Stomach smooth muscle (tissue), 2 donors: Measurements from ENCODE around the gene BCL2L11.

Source experiments
- H3K27ac ChIP-seq: one replicate; pipeline ENCODE4 v1.7.0; 2013; ENCODE audit warnings: mild to moderate bottlenecking, low read length, inconsistent platforms
- H3K27me3 ChIP-seq, 2 donors: one replicate each; pipeline ENCODE4 v1.7.0; 2013; ENCODE audit warnings: low read length in 2 of 2; ENCODE audit not compliant: insufficient read depth in 2 of 2, control insufficient read depth in 1 of 2
- H3K36me3 ChIP-seq, 2 donors: one replicate each; pipeline ENCODE4 v1.7.0; 2013; ENCODE audit warnings: low read length in 2 of 2; ENCODE audit not compliant: control insufficient read depth in 2 of 2, insufficient read depth in 2 of 2
- H3K4me1 ChIP-seq: one replicate; pipeline ENCODE4 v1.7.0; 2013; ENCODE audit warnings: low read length; ENCODE audit not compliant: control insufficient read depth, insufficient read depth
- H3K4me3 ChIP-seq, 2 donors: one replicate each; pipeline ENCODE4 v1.7.0; 2013; ENCODE audit warnings: low read length in 2 of 2
- H3K9ac ChIP-seq, 2 donors: one replicate each; pipeline ENCODE4 v1.7.0; 2013; ENCODE audit warnings: low read length in 2 of 2, mild to moderate bottlenecking in 1 of 2
- H3K9me3 ChIP-seq, 2 donors: one replicate each; pipeline ENCODE4 v1.7.0; 2013; ENCODE audit warnings: low read length in 2 of 2; ENCODE audit not compliant: control insufficient read depth in 2 of 2
- donor health status: healthy.
- donor health status: Pancreatic carcinoma.

BCL2L11 gene

GRCh38 chr2:111143843-111144198, 23.1 kb downstream of the BCL2L11 start:
- H3K4me3 ChIP-seq: no peak overlapping the region
- H3K27me3 ChIP-seq: no peaks in the 10 kb centered on the region
- H3K27ac ChIP-seq: no peak overlapping the region
- no peak overlapping the region for H3K9ac ChIP-seq
- H3K9me3 ChIP-seq: no peaks in the 10 kb centered on the region
- H3K36me3 ChIP-seq: peaks cover 0 to 6% of the 10 kb centered on the region in 2 donors
- H3K4me1 ChIP-seq: no peaks in the 10 kb centered on the region

- H3K4me1 ChIP-seq: no peaks in the 10 kb centered on the region
Measured at GRCh38 chr2:111145103-111145760, 24.5 kb downstream of the BCL2L11 start.

GRCh38 chr2:111145951-111146350, 25.2 kb downstream of the BCL2L11 start:
- Histone ChIP-seq H3K36me3 (no peaks in the 10 kb centered on the region), H3K9ac (no peak overlapping the region), H3K4me1 (no peaks in the 10 kb centered on the region), H3K27me3 (no peaks in the 10 kb centered on the region), H3K4me3 (no peak overlapping the region), H3K9me3 (no peaks in the 10 kb centered on the region), H3K27ac (no peak overlapping the region)

More at GRCh38 chr2:111145103-111145760, 24.5 kb downstream of the BCL2L11 start:
- Histone ChIP-seq H3K36me3 (no peaks in the 10 kb centered on the region), H3K4me3 (no peak overlapping the region), H3K27ac (no peak overlapping the region), H3K27me3 (no peaks in the 10 kb centered on the region), H3K9ac (no peak overlapping the region), H3K9me3 (no peaks in the 10 kb centered on the region)

GRCh38 chr2:111148225-111148873, 27.6 kb downstream of the BCL2L11 start:
- no peaks in the 10 kb centered on the region for H3K9me3 ChIP-seq
- H3K27ac ChIP-seq: no peak overlapping the region
- H3K9ac ChIP-seq: no peak overlapping the region
- no peaks in the 10 kb centered on the region for H3K27me3 ChIP-seq
- H3K36me3 ChIP-seq: peaks cover 2 to 3% of the 10 kb centered on the region in 2 donors
- H3K4me3 ChIP-seq: no peak overlapping the region
- H3K4me1 ChIP-seq: no peaks in the 10 kb centered on the region

GRCh38 chr2:111148925-111149324, 28.2 kb downstream of the BCL2L11 start:
- Histone ChIP-seq H3K27ac (no peak overlapping the region), H3K4me1 (no peaks in the 10 kb centered on the region), H3K4me3 (no peak overlapping the region), H3K9ac (no peak overlapping the region), H3K36me3 (peaks cover 2 to 3% of the 10 kb centered on the region in 2 donors), H3K9me3 (no peaks in the 10 kb centered on the region), H3K27me3 (no peaks in the 10 kb centered on the region)

GRCh38 chr2:111149882-111150455, 29.3 kb downstream of the BCL2L11 start:
- H3K9ac ChIP-seq: no peak overlapping the region
- peaks cover 2 to 3% of the 10 kb centered on the region in 2 donors for H3K36me3 ChIP-seq

GRCh38 chr2:111154758-111155157, 34.0 kb downstream of the BCL2L11 start:
- Histone ChIP-seq H3K36me3 (peaks cover 2 to 5% of the 10 kb centered on the region in 2 donors), H3K4me1 (no peaks in the 10 kb centered on the region), H3K27me3 (no peaks in the 10 kb centered on the region), H3K27ac (no peak overlapping the region), H3K4me3 (no peak overlapping the region), H3K9me3 (no peaks in the 10 kb centered on the region), H3K9ac (no peak overlapping the region)

More at GRCh38 chr2:111149882-111150455, 29.3 kb downstream of the BCL2L11 start:
- Histone ChIP-seq H3K27ac (no peak overlapping the region), H3K27me3 (no peaks in the 10 kb centered on the region), H3K4me1 (no peaks in the 10 kb centered on the region), H3K9me3 (no peaks in the 10 kb centered on the region), H3K4me3 (no peak overlapping the region)

- no peak overlapping the region for H3K27ac ChIP-seq
- H3K4me1 ChIP-seq: no peaks in the 10 kb centered on the region
- H3K4me3 ChIP-seq: no peak overlapping the region
- H3K36me3 ChIP-seq: peaks cover 2 to 5% of the 10 kb centered on the region in 2 donors
- H3K9ac ChIP-seq: no peak overlapping the region
- no peaks in the 10 kb centered on the region for H3K9me3 ChIP-seq
- no peaks in the 10 kb centered on the region for H3K27me3 ChIP-seq
Measured at GRCh38 chr2:111155610-111156009, 34.9 kb downstream of the BCL2L11 start.

- Histone ChIP-seq H3K36me3 (peaks cover 2 to 5% of the 10 kb centered on the region in 2 donors), H3K9me3 (no peaks in the 10 kb centered on the region)
Measured at GRCh38 chr2:111156529-111156928, 35.8 kb downstream of the BCL2L11 start.

GRCh38 chr2:111157071-111157661, 36.5 kb downstream of the BCL2L11 start:
- H3K9me3 ChIP-seq: no peaks in the 10 kb centered on the region
- no peaks in the 10 kb centered on the region for H3K27me3 ChIP-seq
- no peak overlapping the region for H3K4me3 ChIP-seq
- H3K27ac ChIP-seq: no peak overlapping the region
- peaks cover 0 to 5% of the 10 kb centered on the region in 2 donors for H3K36me3 ChIP-seq
- H3K9ac ChIP-seq: no peak overlapping the region
- H3K4me1 ChIP-seq: peaks cover 7% of the 10 kb centered on the region

More at GRCh38 chr2:111156529-111156928, 35.8 kb downstream of the BCL2L11 start:
- no peak overlapping the region for H3K27ac ChIP-seq
- H3K4me3 ChIP-seq: no peak overlapping the region
- H3K9ac ChIP-seq: no peak overlapping the region
- H3K27me3 ChIP-seq: no peaks in the 10 kb centered on the region
- peaks cover 3% of the 10 kb centered on the region for H3K4me1 ChIP-seq
